GM18907 (cell line): Measurements from ENCODE around the gene STAB1.

ENCODE experiments used
- ATAC-seq: cut with Tn5 transposase; IDR thresholded peaks from one replicate; pipeline ENCODE4 v1.9.1; 2021; ENCODE audit warnings: mild to moderate bottlenecking, moderate library complexity; ENCODE audit not compliant: unreplicated experiment

The STAB1 gene

GRCh38 chr3:52458770-52459545 is 36.2 kb upstream of the STAB1 start:
- no peak for ATAC-seq

- no peak for ATAC-seq
Observed at GRCh38 chr3:52461874-52462273, 33.3 kb upstream of the STAB1 start.

- ATAC-seq: no peak
Observed at GRCh38 chr3:52463416-52463815, 31.7 kb upstream of the STAB1 start.

GRCh38 chr3:52468336-52468735 is 26.8 kb upstream of the STAB1 start:
- no peak for ATAC-seq

- no peak for ATAC-seq
Observed at GRCh38 chr3:52469001-52469400, 26.1 kb upstream of the STAB1 start.

GRCh38 chr3:52470920-52471319 is 24.2 kb upstream of the STAB1 start:
- ATAC-seq: no peak

- ATAC-seq: no peak
Observed at GRCh38 chr3:52471371-52472238, 23.5 kb upstream of the STAB1 start.

GRCh38 chr3:52472239-52473000 is 22.7 kb upstream of the STAB1 start:
- no peak for ATAC-seq

- ATAC-seq: no peak
Observed at GRCh38 chr3:52473026-52473425, 22.1 kb upstream of the STAB1 start.

- no peak for ATAC-seq
Observed at GRCh38 chr3:52477076-52477795, 17.9 kb upstream of the STAB1 start.

GRCh38 chr3:52477796-52478095 is 17.4 kb upstream of the STAB1 start:
- no peak for ATAC-seq

GRCh38 chr3:52479037-52479876 is 15.9 kb upstream of the STAB1 start:
- no peak for ATAC-seq

- no peak for ATAC-seq
Observed at GRCh38 chr3:52479877-52480575, 15.1 kb upstream of the STAB1 start.

GRCh38 chr3:52480768-52481715 is 14.1 kb upstream of the STAB1 start:
- no peak for ATAC-seq

- no peak for ATAC-seq
Observed at GRCh38 chr3:52481819-52482521, 13.2 kb upstream of the STAB1 start.

GRCh38 chr3:52483081-52483480 is 12.1 kb upstream of the STAB1 start:
- ATAC-seq: no peak

- no peak for ATAC-seq
Observed at GRCh38 chr3:52483577-52484381, 11.4 kb upstream of the STAB1 start.
